GM21619 (cell line): ENCODE data around the gene RPIA.

Source experiments
- ATAC-seq: cut with Tn5 transposase; IDR thresholded peaks from one replicate; pipeline ENCODE4 v1.9.1; 2021; ENCODE audit not compliant: unreplicated experiment

Gene RPIA

GRCh38 chr2:88684519-88684918 is 7.0 kb upstream of the RPIA start:
- no peak for ATAC-seq

GRCh38 chr2:88686320-88686719 is 5.2 kb upstream of the RPIA start:
- no peak for ATAC-seq

GRCh38 chr2:88687384-88687783 is 4.1 kb upstream of the RPIA start:
- ATAC-seq = no peak

DNA sequence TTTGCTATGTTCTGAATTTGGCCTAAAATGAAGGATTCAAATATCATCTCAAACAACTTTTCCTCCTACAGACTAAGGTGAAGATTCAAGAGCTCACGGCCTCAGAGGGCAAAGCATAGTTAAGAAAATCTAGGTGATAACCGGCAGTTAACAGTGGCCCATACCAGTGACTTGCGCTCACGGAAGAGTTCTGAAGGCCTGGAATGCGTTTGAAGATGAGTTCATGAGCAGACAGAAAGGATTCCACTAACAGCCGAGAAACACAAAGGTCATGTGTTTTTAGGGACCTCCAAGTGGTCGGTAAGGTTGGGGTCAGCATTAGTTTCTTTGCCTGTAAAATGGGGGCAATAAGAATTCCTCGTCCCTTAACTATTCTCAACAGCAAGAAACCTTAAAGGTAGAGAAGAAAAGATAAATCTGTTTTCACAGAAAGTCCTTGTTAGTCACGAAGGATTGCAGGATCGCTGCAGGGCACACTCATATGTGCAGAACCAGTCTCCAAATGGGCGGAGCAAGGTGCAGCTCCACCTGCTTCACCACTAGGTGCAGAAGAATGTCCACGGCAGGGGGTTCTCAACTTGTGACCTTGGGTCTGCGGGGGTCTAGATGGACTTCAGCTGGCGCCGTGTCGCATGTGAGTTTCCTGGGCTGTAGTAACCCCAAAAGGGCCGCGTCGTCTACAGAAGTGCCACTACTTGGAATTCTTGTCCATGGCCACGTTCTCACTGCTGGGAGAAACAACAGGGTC is 708 bp upstream of the RPIA start:
- peak; percentile 3 for ATAC-seq

GRCh38 chr2:88692187-88692586 is 714 bp downstream of the RPIA start:
- no peak for ATAC-seq

- ATAC-seq = no peak
Measured at GRCh38 chr2:88693911-88694414, 2.5 kb downstream of the RPIA start.

DNA sequence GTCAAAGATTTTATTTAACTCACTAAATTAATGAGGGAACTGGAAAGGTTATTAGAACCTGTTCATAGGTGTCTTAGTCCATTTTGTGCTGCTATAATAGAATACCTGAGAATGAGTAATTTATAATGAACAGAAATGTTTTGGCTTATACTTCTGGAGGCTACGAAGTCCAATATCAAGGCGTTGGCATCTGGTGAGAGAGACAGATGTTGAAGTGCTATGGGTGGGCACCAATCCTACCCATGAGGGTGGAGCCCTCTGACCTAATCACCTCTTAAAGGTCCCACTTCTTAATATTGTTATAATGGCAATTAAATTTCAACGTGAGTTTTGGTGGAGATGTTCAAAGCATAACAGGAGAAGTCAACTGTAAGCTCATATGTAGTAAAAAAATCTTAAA is 5.1 kb downstream of the RPIA start:
- no peak for ATAC-seq

DNA sequence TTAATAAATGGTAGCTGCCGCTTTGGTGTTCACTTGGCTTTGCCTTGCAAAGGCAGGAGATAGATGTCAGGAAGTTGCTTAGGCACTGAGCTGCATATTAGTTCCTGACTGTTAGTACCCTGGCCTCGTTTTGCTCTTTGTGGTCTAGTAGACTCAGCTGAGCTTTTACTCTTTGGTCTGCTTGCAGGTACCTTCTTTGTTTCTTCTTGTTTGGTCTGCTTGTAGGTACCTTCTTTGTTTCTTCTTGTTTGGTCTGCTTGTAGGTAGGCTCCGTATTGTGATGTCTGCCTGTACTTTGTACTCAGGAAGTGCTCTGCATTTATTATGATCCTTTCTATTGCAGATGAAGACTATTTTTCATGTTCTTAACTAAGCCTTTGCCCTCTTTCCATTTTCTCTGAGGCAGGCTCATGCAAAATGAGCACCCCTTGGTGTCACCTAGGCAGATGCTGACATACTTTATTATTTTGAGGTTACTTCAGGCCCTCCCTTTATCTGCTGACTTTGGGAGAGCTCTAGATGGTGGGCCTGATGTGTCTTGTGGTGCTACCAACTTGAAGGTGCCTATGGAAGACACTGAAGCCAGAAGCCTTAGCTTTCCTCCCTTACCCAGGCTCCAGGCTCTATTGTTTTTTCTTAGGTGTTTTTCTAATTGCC is 6.0 kb downstream of the RPIA start:
- ATAC-seq = no peak

- ATAC-seq = no peak
Measured at GRCh38 chr2:88698027-88698413, 6.5 kb downstream of the RPIA start.

DNA sequence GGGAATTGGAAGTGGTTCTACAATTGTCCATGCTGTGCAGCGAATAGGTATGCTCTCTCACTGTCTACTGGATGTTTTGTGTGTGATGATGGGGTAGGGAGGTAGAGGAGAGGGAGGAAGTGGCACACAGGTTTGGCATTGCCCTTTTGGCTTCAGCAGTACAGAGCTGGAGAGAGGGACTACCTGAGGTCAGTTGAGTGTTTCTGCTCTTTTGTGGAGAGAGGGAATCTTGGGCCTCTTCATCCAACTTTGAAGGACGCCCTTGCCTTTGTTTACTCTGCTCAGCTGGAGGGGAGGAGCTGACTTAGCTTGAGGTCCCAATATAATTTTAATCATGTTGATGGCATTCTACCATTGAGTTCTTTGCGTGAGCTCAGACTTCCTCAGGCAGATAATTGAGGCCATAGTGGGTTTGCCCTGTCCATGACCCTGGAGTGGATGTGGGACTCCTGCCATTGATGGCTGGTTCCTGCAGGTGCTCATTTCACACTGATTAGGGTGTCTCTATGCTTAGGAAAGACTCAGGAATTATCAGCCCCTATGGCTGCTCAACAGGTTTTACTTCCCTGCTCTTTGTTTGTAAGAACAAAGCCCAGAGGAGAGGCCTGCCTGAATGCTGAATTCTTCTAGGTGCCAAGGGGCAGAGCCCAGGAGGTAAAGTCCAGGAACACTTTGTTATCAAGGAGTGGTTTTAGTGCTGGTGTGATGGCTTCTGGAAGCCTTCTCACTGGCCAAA is 7.2 kb downstream of the RPIA start:
- no peak for ATAC-seq

DNA sequence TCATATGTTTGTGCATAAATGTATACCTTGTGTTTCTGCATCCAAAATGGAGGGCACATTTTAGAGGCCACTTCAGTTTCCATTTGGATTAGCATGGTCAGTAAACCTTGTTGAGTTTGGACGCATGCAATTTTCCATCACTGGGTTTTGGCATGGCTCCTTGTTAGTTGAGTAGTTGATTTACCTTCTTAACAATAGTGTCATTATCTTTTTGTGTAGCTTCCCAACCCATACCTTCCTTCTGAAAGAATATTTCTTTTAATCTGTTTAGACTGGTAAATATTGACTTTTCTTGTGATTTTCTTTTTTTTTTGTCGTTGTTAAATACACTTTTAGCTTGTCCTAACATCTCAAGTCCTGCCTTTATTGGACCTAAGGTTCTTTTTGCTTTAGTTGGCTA is 15.5 kb downstream of the RPIA start:
- no peak for ATAC-seq

DNA sequence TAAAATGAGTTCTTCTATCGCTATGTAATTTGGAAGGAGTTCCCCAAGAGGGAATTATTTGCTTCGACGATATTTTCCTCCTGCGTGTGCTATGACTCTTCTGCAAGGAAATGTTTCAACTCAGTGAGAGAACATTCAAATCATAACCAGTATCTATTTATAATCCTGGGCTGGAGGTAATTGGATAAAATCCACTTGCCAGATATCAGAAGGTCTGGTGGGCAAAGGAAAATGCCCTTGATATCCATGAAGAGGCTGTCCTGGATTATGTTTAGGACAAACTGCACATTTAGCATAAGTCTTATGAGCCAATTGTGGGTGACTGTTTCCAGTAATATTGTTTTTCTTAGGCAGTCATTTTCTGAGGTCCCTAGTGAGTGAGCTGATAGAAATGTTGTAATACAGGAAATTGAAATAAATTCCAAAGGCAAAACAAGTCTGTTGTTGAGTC is 17.7 kb downstream of the RPIA start:
- ATAC-seq = no peak

GRCh38 chr2:88711289-88711688 is 19.8 kb downstream of the RPIA start:
- no peak for ATAC-seq

- no peak for ATAC-seq
Measured at GRCh38 chr2:88711897-88712296, 20.4 kb downstream of the RPIA start.

GRCh38 chr2:88713408-88713807 is 21.9 kb downstream of the RPIA start:
- ATAC-seq = no peak

DNA sequence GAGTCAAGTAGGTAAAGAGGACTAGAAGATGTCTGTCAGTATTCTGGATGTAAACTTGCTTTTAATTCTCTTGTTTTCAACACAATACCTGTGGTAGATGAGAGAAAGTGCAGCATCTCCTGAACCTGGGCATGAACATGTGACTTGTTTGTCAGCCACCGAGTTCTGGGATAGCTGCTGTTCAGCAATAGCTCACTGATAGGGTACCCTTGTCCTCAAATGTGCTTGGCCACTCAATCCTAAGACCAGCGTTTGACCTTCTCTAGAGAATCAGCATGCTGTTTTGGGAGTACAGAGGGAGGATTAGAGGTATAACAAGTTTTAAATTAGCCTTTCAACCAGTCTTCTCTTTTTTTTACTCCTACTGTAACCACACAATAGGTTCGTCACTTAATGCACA is 23.2 kb downstream of the RPIA start:
- ATAC-seq = no peak

GRCh38 chr2:88720399-88720798 is 28.9 kb downstream of the RPIA start:
- no peak for ATAC-seq

DNA sequence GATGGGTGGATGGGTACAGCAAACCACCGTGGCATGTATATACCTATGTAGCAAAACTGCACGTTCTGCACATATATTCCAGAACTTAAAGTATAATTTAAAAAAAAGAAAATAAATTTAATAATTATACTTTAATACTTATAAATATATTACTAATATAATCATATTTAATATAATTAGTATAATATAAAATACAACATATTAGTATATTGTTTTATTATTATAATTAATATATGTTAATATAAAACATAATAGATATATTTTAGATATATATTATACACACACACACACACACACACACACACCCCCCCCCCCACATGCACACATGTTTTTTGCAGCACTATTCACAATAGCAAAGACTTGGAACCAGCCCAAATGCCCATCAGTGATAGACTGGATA is 29.8 kb downstream of the RPIA start:
- ATAC-seq = no peak

DNA sequence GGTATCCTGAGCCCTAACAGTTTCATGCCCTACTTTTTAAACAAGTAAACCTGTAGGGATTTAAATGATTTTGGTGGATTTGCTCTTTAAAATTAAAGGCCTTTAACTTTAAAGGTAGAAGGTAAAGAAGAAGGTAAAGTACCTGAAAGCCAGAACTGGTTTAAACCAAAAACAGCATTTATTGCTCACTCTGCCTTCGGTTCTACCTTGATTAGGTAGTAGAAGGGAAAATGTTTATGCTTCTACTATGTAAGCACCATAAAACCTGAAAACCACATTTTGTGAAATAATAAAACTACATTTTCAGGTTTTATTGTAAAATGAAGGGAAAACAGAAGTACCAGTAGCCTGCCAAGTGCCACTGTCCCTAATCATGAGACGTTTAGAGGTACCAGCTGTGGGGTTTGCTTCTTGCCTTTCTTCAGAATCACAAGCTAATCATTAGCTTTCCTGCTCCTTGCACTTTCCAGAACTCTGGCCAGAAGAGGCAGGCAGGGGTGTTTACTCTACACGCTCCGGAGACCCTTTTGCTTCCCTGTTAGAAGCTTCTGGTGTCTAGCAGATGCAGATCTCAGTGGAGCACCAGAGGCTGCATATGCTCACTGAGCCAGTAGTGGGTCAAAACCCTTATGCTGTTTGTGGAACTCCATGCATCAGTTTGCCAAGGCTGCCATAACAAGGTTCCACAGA is 33.3 kb downstream of the RPIA start:
- no peak for ATAC-seq

DNA sequence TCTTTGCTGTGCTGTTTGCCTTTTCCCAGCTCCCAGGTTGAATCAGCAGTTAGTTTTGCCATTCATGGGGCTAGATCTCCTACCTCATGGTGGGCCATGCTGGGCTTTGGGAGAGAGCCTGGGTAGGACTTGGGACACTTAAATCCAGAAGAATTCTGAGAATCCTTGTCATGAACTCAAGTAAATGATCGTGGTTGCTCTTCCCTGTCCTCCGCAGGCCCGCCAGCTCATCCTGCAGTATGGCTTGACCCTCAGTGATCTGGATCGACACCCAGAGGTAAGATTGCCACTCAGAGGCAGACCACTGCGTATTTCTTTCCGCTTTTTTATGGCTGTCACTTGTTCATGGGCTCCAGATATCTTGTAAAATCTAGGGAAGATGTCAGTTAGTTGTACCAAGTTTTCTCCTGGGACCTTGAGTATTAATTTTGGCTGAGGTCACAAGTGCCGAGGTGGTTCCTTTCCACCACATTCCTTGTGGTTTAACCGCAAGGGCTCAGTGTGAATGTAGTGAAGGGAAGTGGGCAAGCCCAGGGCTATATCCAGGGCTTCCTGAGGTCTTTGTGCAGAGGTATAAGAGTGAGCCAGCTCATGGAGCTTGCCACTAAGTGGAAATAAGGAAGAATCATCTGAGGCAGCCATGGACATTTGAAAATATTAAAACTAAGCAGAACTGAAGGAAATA is 37.7 kb downstream of the RPIA start:
- no peak for ATAC-seq
